DMS153 treated with DMSO at 0.1 percent for 48 hours (cell line): ENCODE measurements around the gene PAAF1.

Source experiments
- DNase-seq: peaks from one replicate; lab custom pipeline; 2025; ENCODE audit not compliant: unreplicated experiment; lab: John Stamatoyannopoulos, UW

PAAF1 gene

DNA sequence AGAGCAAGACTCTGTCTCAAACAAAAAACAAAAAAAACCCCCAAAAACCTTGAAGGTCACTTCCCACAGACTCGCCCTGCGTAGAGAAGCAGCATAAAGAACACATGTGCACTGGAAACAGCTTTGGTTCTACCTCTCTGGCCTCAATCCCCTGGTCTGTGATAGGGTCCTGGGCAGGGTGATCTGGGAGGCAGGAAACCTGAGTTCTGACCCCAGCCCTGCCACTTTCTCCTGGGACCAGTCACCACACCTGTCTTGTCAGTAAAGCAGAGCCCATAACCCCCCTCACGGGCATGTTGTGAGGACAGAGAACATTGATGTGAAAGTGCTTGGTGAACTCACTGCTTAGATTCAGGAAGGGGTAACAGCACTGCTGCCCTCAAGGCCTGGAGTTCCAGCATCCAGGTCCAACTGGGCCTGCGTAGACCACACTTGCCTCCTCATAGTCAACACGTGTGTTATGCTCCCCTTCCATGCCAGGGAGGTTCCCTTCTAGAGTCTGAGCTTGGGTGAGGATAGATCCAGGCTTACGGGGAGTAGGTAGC is 94.4 kb downstream of the PAAF1 start:
- DNase-seq, result no peak

DNA sequence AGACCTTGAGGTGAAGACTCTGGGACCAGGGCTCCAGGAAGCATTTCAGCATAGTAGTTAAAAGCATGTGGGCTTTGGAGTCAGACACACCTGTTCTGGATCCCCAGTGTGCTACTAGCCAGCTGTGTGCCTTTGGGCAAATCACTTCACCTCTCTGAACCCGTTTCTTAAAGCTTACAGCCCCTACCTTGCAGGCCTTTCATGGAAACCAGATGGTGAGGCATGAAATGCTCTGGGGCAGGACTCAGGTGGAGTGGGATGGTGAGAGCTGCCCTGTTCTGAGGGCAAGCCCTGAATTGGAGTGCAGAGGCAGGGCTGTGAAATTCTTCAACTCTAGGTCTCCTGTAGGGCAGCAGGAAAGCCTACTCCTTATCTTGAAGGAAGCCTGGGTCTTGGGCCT is 95.4 kb downstream of the PAAF1 start:
- DNase-seq, result no peak

DNA sequence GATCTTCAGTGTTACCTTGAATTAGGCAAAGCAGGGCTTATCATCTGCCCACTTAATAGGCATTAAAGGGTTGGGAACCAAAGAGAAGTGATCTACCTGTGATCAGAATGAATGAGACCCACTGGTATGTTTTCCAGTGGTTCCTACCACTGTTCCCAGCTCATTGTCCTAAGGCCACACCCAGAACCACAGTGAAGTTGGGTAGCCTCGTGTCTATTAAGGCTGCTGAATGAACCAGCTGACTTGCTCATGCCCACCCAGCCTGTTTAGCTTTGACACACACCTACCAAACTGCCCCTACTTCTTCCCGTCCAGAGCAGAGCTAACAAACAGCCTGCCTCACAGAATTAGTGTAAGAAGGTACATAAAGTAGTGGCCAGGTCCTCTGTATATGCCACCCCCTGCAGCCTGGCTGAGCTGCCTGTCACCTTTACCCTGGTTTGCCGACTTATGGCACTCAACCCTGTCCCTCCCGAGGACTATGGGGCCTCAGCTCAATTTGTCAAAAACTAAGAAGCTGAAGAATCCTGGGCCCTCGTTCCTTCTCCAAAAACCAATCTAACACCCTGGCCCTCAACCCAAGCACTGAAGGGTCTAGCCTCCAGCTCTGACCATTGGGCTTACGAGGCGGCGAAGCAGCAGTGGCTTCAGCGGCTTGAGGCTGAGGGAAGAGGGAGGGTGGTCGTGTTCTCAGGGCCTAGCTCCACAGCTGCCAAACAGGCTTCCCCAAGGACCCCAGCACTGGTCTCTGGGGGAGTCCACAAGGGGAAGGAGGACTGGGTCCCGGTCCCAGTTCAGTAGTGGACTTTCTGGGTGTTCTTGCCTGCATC is 96.0 kb downstream of the PAAF1 start:
- no peak for DNase-seq

DNA sequence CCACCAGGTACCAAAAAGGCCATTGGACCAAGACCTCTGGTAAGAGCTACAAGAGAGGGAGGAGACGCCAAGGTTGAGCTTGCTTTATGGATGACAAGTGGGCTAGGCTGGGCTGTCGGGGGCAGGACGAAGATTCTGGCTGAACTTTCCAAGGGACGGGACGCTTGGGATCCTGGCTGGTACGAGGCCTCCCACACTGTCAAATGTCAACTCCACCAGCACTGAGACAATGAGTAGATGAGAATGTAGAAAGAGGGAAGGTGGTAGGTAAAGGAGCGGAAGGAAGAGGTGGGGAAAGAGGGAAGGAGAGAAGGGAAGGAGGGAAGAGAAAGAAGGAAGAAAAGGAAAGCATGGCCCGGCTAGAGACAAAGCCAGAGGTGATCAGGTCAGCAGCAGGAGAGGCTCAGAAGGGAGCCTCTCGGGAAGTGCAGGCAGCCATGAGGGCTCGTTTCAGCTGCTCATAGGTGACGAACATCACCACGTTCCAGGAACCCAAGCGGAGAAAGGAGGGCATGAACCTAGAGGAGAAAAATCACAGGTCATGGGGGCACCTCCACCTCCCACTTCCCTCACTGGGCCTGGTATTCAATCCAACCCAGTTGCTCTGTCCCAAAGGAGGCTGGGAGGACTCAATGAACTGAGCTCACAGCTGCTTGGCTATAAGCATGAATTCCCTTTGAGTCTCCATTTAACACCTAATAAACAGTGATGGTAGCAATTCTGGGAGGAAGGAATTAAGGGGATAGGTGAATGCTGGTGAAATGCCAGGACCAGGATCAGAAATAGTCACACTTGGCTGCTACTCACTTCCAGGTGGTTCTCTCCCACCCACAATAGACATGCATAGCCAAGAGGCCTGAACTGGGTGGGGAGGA is 98.0 kb downstream of the PAAF1 start:
- no peak for DNase-seq

DNA sequence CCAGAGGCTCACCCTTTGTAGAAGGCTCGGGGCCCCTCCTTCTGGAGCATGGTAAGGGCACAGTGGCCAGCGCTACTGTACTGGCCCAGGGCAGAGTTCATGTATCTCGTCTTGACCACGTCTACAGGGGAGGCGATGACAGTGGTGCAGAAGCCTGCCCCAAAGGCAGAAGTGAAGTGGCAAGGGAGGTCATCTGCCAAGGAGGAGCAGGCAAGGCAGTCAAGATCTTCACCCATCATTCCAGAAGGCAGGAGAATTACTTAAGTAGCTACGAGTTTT is 98.6 kb downstream of the PAAF1 start:
- no peak for DNase-seq

DNA sequence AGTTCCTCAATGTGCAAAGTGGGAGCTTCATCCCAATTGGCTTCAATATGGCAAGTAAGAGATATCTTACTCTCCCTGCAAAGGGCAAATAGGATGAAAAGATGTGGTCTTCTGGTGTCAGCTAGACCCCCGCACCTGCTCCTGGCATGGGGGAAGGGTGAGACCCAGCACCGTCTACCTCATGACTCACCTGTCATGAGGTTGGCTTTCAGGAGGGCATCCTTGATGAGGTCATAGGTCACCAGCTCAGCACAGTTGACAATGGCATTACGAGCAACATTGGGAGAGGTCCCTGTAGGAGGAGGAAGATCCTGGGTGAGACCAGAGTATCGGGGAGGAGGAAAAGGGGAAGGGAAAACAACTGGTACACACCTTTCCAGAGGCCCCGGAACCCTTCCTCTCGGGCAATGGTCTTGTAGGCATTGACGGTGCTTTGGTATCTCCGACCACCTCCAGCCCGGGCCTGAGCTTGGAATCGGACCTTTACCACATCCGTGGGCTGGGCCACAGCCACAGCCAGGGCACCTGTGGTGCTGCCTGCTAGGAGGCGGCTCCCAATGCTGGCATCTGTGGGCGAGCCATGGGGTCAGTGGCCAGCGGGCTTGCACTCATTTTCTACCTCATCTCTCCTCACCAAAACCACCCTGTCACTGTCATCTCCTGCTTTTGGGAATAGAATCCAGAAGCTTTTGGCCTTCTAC is 99.8 kb downstream of the PAAF1 start:
- DNase-seq, result no peak

DNA sequence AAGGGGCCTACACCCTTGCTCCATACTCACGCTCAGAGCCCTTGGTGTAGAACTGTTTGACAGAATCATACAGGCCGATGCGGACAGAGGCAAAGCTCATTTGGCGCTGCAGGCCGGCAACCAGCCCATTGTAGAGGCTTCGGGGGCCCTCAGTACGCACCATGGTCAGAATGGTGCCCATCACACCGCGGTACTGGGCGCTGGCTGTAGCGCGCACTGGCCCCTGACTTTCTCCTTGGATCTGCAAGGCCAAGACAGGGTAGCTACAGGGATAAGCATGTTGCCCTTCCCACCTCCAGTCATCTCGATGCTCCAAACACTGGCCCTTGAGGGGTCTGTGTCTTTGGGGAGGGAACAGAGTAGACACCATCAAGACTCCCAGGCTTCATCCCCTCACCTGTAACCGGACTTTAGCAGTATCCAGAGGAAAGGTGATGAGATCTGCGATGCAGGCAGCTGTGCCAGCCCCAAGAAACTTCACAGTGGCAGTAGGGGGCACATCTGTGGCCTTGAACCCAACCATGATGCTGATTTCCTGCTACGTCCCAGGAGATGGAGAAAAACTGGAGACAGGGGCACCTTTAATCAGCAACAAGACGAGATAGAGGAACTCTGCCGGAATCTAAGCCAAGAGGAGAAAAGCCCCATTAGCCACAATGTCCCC is 101.2 kb downstream of the PAAF1 start:
- no peak for DNase-seq

DNA sequence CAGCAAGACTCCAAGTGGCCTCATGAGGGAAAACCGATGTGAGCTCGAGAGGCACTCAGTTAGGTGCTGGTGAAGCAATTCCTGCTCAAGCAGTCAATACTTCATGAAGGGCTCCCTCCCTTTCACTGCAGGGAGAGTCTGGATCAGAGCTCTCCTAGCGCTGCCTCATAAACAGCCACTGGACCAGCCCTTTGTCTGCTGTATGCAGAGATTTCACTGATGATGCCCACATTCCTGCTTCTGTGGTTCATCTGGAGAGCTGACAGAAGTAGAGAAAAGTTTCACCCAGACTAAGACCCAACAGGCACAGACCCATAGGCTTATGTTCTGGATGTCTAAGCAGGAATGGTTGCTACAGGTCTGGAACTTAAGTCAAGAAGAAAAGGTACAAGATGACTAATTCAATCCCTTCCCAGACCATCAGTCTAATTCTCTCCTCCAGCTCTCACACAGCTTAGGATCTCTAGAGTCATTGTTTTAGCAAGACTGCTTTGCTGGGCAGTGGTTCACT is 101.8 kb downstream of the PAAF1 start:
- no peak for DNase-seq

DNA sequence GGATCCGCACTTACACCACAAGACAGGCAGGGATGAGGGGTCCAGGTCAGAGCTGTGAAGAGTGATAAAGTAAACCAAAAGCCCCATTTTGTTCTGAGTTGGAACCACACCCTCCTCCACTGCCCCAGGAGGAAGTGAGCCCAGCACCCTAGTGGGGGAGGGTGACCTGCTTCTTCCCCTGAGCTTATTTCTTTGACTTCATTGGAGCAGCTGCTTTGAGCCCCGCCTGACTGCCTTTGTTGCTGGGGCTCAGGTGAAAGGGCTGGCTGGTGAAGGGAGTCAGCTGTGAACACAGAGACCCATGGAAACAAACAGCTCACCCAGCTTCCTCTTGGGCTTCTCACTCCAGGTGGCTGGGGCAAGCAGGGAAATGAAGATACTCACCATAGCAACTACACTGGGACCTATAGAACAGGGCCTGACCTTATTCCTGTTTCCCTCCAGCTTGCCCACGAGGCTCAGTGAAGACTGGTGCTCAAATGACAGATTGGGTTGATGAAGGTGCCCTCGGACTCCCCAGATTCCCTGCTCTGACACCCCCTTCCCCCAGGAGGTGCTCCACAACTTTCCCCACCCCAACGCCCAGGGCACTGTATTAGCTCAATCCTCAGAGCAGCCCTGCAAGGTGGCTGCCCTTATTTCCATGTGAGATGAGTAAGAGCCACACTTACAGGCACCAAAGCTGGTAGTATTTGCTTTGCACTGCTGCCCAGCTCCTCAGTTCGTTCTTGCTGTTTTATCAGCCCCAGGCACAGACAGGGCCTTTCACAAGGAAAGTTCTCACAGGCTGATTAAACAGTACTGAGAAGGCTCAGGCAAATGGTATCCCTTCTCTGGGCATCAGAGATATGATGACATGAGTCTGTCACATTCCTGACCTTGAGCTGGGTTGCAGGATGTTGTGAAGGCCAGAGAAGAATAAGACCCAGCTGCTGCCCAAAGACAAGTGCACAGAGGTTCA is 103.5 kb downstream of the PAAF1 start:
- DNase-seq, result peak; percentile 79
